ENCODE results near the gene CDCA4.

Gene CDCA4

GRCh38 chr14:104973385-104974145 is 47.3 kb downstream of the CDCA4 start:
- DNase-seq: peak; percentile 86

- DNase-seq: peak; percentile 76
Measured at GRCh38 chr14:104973135-104973384, 47.8 kb downstream of the CDCA4 start.

GRCh38 chr14:104972301-104973134 is 48.4 kb downstream of the CDCA4 start:
- DNase-seq: peak; percentile 91

- DNase-seq: no peak
Measured at GRCh38 chr14:104971447-104972240, 49.2 kb downstream of the CDCA4 start.

- no peak for DNase-seq
Measured at GRCh38 chr14:104970231-104971068, 50.4 kb downstream of the CDCA4 start.

GRCh38 chr14:104969741-104970230 is 51.1 kb downstream of the CDCA4 start:
- no peak for DNase-seq

- DNase-seq: peak; percentile 77
Measured at GRCh38 chr14:104968541-104969401, 52.1 kb downstream of the CDCA4 start.

GRCh38 chr14:104968153-104968527 is 52.7 kb downstream of the CDCA4 start:
- DNase-seq: peak; percentile 76

GRCh38 chr14:104967386-104968152 is 53.3 kb downstream of the CDCA4 start:
- DNase-seq: peak; percentile 76

- no peak for DNase-seq
Measured at GRCh38 chr14:104966981-104967385, 53.9 kb downstream of the CDCA4 start.

GRCh38 chr14:104966261-104966865 is 54.5 kb downstream of the CDCA4 start:
- DNase-seq: no peak

GRCh38 chr14:104965561-104966231 is 55.2 kb downstream of the CDCA4 start:
- no peak for DNase-seq

- no peak for DNase-seq
Measured at GRCh38 chr14:104964546-104964945, 56.3 kb downstream of the CDCA4 start.
